GM23338 (cell line): ENCODE data around the gene IL1RL1. TPM values are rescaled to one million over a fixed set of nuclear protein-coding genes. Genes with fewer than 3 reads are reported as not detected.

Experiments
- ATAC-seq: fragments of 200-7000 bp; cut with Tn5 transposase; 3 replicates; pipeline ENCODE4 v1.9.1; 2020
- DNase-seq: peaks from one replicate; pipeline ENCODE4 v3.0.0-alpha.2; 2015; ENCODE audit warnings: low spot score
- H2AFZ ChIP-seq: fragments of 200-600 bp; sonication (generic); 2 replicates; pipeline ENCODE4 v1.8.0; 2016; ENCODE audit warnings: antibody characterized with exemption, mild to moderate bottlenecking, moderate library complexity
- H3F3A ChIP-seq: fragments of 200-600 bp; sonication (generic); replicated peaks from 2 replicates; pipeline ENCODE4 v1.8.0; 2017; ENCODE audit warnings: antibody characterized with exemption, mixed run types, low read depth
- H3K27ac ChIP-seq: fragments of 200-600 bp; sonication (generic); 2 replicates; pipeline ENCODE4 v1.6.1; 2016; ENCODE audit warnings: low read depth
- H3K27me3 ChIP-seq: fragments of 200-600 bp; sonication (generic); 2 replicates; pipeline ENCODE4 v1.8.0; 2016; ENCODE audit warnings: mild to moderate bottlenecking, mixed run types, moderate library complexity; ENCODE audit not compliant: insufficient read depth
- H3K36me3 ChIP-seq: fragments of 200-600 bp; sonication (generic); 2 replicates; pipeline ENCODE4 v1.8.0; 2016; ENCODE audit warnings: mild to moderate bottlenecking; ENCODE audit not compliant: insufficient read depth
- H3K4me1 ChIP-seq: fragments of 200-600 bp; sonication (generic); 2 replicates; pipeline ENCODE4 v1.8.0; 2016; ENCODE audit warnings: mild to moderate bottlenecking, moderate library complexity; ENCODE audit not compliant: insufficient read depth
- H3K4me2 ChIP-seq: fragments of 200-600 bp; sonication (generic); 2 replicates; pipeline ENCODE4 v1.7.1; 2017; ENCODE audit warnings: mixed run types
- H3K4me3 ChIP-seq: fragments of 200-600 bp; sonication (generic); 2 replicates; pipeline ENCODE4 v1.6.1; 2016; ENCODE audit warnings: mixed run types
- H3K79me2 ChIP-seq: fragments of 200-600 bp; sonication (generic); replicated peaks from 2 replicates; pipeline ENCODE4 v1.8.0; 2017; ENCODE audit warnings: mild to moderate bottlenecking; ENCODE audit not compliant: insufficient read depth
- H3K9me2 ChIP-seq: fragments of 200-600 bp; sonication (generic); 2 replicates; pipeline ENCODE4 v1.8.0; 2017; ENCODE audit not compliant: insufficient read depth
- H4K20me1 ChIP-seq: fragments of 200-600 bp; sonication (generic); replicated peaks from 2 replicates; pipeline ENCODE4 v1.8.0; 2017; ENCODE audit warnings: mild to moderate bottlenecking; ENCODE audit not compliant: insufficient read depth
- H3K27ac Mint-ChIP-seq: 2 replicates; pipeline ENCODE4 v1.8.0; 2020; ENCODE audit warnings: inconsistent platforms, mild to moderate bottlenecking, moderate library complexity, mixed read lengths
- H3K27me3 Mint-ChIP-seq: 3 replicates; pipeline ENCODE4 v1.8.0; 2022; ENCODE audit warnings: low read depth, mild to moderate bottlenecking, moderate library complexity, mixed read lengths, inconsistent platforms; ENCODE audit not compliant: insufficient read depth, poor library complexity
- H3K36me3 Mint-ChIP-seq: 3 replicates; pipeline ENCODE4 v1.8.0; 2021; ENCODE audit warnings: low read depth, mild to moderate bottlenecking, inconsistent platforms, moderate library complexity, mixed read lengths
- H3K4me1 Mint-ChIP-seq: 3 replicates; pipeline ENCODE4 v1.8.0; 2020; ENCODE audit warnings: mild to moderate bottlenecking, inconsistent platforms, mixed read lengths
- H3K4me3 Mint-ChIP-seq: 3 replicates; pipeline ENCODE4 v1.8.0; 2021; ENCODE audit warnings: moderate library complexity, mild to moderate bottlenecking, inconsistent platforms, mixed read lengths
- H3K9me3 Mint-ChIP-seq: 3 replicates; pipeline ENCODE4 v1.8.0; 2020; ENCODE audit warnings: moderate library complexity, mild to moderate bottlenecking, inconsistent platforms, mixed read lengths
- CREB1 ChIP-seq: fragments of 250-450 bp; sonication (Bioruptor Pico); IDR thresholded peaks from 2 replicates; pipeline ENCODE4 v1.5.0; 2020; ENCODE audit warnings: low read depth, mild to moderate bottlenecking, moderate library complexity
- CTCF ChIP-seq, 2 experiments: fragments of 200-600 bp in 1 of 2; sonication (generic) in 1 of 2; conservative IDR thresholded peaks; 2 replicates each; pipeline versions ENCODE4 v1.5.1 to v1.6.1; 2016 to 2017; ENCODE audit warnings: antibody characterized with exemption in 2 of 2, low read depth in 2 of 2, mild to moderate bottlenecking in 2 of 2, moderate library complexity in 1 of 2
- ETS1 ChIP-seq: IDR thresholded peaks from 2 replicates; pipeline ENCODE4 v1.6.1; 2016; ENCODE audit warnings: antibody characterized with exemption
- EZH2 ChIP-seq: fragments of 200-600 bp; sonication (generic); IDR thresholded peaks from one replicate; pipeline ENCODE4 v1.8.0; 2017; ENCODE audit warnings: antibody characterized with exemption, mild to moderate bottlenecking, low read depth; ENCODE audit not compliant: unreplicated experiment
- EZH2phosphoT487 ChIP-seq: fragments of 200-600 bp; sonication (generic); IDR thresholded peaks from one replicate; pipeline ENCODE4 v1.8.1; 2018; ENCODE audit warnings: antibody characterized with exemption; ENCODE audit not compliant: unreplicated experiment
- JUNB ChIP-seq: IDR thresholded peaks from one replicate; pipeline ENCODE4 v1.6.1; 2016; ENCODE audit warnings: antibody characterized with exemption; ENCODE audit not compliant: unreplicated experiment
- NANOG ChIP-seq: IDR thresholded peaks from 2 replicates; pipeline ENCODE4 v1.6.1; 2016; ENCODE audit warnings: antibody characterized with exemption, borderline replicate concordance
- POLR2AphosphoS5 ChIP-seq: IDR thresholded peaks from 2 replicates; pipeline ENCODE4 v1.6.1; 2016; ENCODE audit warnings: antibody characterized with exemption, low read depth
- REST ChIP-seq: IDR thresholded peaks from one replicate; pipeline ENCODE4 v1.6.1; 2018; ENCODE audit warnings: antibody characterized with exemption; ENCODE audit not compliant: unreplicated experiment
- STAT1 ChIP-seq: IDR thresholded peaks from one replicate; pipeline ENCODE4 v1.6.1; 2016; ENCODE audit warnings: antibody characterized with exemption; ENCODE audit not compliant: unreplicated experiment
- ZNF114 ChIP-seq: fragments of 250-450 bp; sonication (Bioruptor Pico); IDR thresholded peaks from 2 replicates; pipeline ENCODE4 v1.5.0; 2020; ENCODE audit warnings: mild to moderate bottlenecking, moderate library complexity
- ZNF331 ChIP-seq: fragments of 250-450 bp; sonication (Bioruptor Pico); IDR thresholded peaks from 2 replicates; pipeline ENCODE4 v1.5.0; 2020; ENCODE audit warnings: low read depth, mild to moderate bottlenecking, moderate library complexity
- polyA plus RNA-seq: library from polyadenylated mRNA; unstranded; fragments of >200 nt; fragmentation: Nextera tagmentation; extraction: Ambion mirVana; gene quantifications from 2 replicates; pipeline ENCODE4 v1.2.1, GENCODE V29; 2016
- total RNA-seq: library from RNA; depleted of rRNA; stranded (reverse); fragments of >200 nt; shearing (Covaris generic); gene quantifications from 2 replicates; pipeline ENCODE4 v1.2.3, GENCODE V29; 2014

IL1RL1 gene
- total and polyA plus RNA-seq, 2 experiments from 2014 or later, result not detected

GRCh38 chr2:102295566-102295965 is 15.8 kb upstream of the IL1RL1 start (continued):
- no peak for TF ChIP-seq CTCF (conservative IDR thresholded peaks at IDR 0.05; ENCODE audit: low read depth in 2 of 2)
- TF ChIP-seq CREB1, result no peak
- no peak for TF ChIP-seq JUNB
- TF ChIP-seq EZH2phosphoT487, result no peak
- no peak for TF ChIP-seq STAT1

- Histone ChIP-seq H3K27me3 (no peaks in the 10 kb centered on the region), H3K27ac (no peak overlapping the region), H4K20me1 (no peaks in the 10 kb centered on the region), H2AFZ (no peak overlapping the region), H3F3A (no peaks in the 10 kb centered on the region), H3K4me2 (no peak overlapping the region), H3K36me3 (no peaks in the 10 kb centered on the region), H3K4me1 (0 out of 2 replicates have a peak, but pooled peaks cover 3% of the 10 kb centered on the region), H3K4me3 (no peak overlapping the region), H3K9me2 (0 out of 2 replicates have a peak, but pooled peaks cover under 1% of the 10 kb centered on the region), H3K79me2 (no peaks in the 10 kb centered on the region)
- Mint-ChIP-seq H3K4me1 (no peaks in the 10 kb centered on the region), H3K9me3 (no peaks in the 10 kb centered on the region), H3K4me3 (no peak overlapping the region), H3K36me3 (no peaks in the 10 kb centered on the region), H3K27ac (no peak overlapping the region), H3K27me3 (no peaks in the 10 kb centered on the region)
- DNase-seq (no peak), ATAC-seq (no peak)
- TF ChIP-seq NANOG (no peak), REST (no peak), EZH2phosphoT487 (no peak), ZNF331 (CRISPR knock-in tag) (no peak), STAT1 (no peak), ETS1 (no peak), POLR2AphosphoS5 (no peak), CREB1 (no peak), CTCF (conservative IDR thresholded peaks at IDR 0.05; ENCODE audit: low read depth in 2 of 2) (no peak), ZNF114 (CRISPR knock-in tag) (no peak), EZH2 (no peak)
Observed at GRCh38 chr2:102296449-102296848, 14.9 kb upstream of the IL1RL1 start.
